Caki2 (cell line): ENCODE data around the gene CABLES2. TPM values are rescaled to one million over a fixed set of nuclear protein-coding genes. Genes with fewer than 3 reads are reported as not detected.

Source experiments
- DNase-seq: peaks from one replicate; pipeline ENCODE4 v3.0.0-alpha.2; 2015; ENCODE audit warnings: low read depth
- in situ Hi-C: cut with HindIII; loops from 2 replicates; pipeline ENCODE4 v1.10.0; 2016; ENCODE audit warnings: low sequenced_read_pairs, low pct_unique_long_range_greater_than_20kb, mixed read lengths
- total RNA-seq: library from RNA; depleted of rRNA; stranded (reverse); fragments of >200 nt; shearing (Covaris generic); gene quantifications from 2 replicates; pipeline ENCODE4 v1.2.3, GENCODE V29; 2014; ENCODE audit warnings: low replicate concordance

The CABLES2 gene
- total RNA-seq, 1 experiment from 2014 or later: 3.3 TPM

GRCh38 chr20:62368976-62369814 is 37.9 kb downstream of the CABLES2 start:
- in situ Hi-C loops: no loop called here
- DNase-seq: peak; percentile 63

DNA sequence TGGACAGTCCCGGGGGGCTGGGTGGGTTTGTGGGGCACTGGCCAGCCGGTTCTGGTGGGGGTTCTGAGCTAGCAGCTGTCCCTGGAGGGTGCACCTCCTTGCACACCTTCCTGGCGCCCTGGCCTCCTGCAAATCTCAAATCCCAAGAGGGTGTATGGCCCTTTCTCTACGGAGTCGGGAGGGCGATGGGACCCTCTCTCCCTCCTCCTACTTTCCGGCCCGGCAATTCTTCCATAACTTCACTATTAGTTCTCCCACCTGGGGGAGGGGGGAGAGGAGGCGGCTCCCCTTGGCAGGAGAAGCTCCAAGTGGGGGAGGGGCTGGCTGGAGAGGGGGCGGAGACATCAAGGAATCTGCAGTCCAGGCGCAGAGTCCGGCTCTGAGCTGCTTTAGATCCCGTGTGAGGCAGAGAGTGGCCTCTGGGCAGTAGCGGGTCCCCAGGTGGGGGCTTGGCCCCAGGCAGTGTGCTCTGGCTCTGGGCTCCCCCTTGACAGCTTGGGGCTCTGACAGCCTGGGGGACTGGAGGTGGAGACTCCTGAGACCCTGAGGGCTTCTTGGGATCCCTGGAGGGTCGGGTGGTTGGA is 38.6 kb downstream of the CABLES2 start:
- DNase-seq: peak; percentile 54
- in situ Hi-C loops: no loop called here

DNA sequence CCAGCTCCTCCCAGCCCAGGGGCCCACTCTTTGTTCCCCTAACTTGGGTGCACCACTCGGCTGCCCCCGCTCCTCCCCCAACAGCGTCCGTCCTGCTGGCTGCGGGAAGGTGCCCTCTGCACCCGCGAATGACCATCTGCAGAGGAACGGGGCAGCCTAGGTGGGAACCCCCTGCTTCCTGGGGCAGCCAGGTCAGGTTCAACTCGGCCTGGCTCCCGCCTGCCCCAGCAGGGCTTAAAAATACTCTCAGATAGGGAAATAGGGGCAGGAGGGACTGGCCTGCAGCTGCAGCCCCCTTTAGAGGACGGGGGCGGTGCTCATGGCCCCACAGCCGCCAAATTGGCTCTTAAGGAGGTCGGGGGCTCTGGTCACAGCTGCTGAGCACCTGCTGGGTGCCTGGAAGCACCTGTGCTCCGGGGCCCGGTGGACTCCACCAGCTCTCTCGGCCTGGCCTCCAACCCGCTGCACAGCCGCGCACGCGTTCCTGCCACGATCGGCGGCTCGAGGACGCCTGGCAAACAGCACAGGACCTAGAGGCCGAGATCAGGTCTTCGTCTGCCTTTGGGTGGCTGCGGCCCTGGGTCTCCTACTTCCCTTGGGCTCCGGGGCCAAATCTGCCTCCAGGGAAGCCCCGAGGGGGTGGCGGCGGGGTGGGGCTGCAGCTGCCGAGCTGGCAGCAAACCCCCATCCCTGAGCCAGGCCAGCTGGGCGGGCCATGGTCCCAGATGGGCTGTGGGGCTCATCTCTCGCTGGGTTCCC is 39.3 kb downstream of the CABLES2 start:
- peak; percentile 28 for DNase-seq
- in situ Hi-C loops: no loop called here

- peak; percentile 51 for DNase-seq
- in situ Hi-C loops: no loop called here
These were observed 39.9 kb downstream of the CABLES2 start, which contains the start of gene LAMA5 for GRCh38 chr20:62367136-62367632. Gene LAMA5 (minus strand): TSS chr20:62367312. CDS start chr20:62367245, 67 bp downstream.

- in situ Hi-C loops: no loop called here
- DNase-seq: peak; percentile 46
These were observed 40.5 kb downstream of the CABLES2 start for GRCh38 chr20:62366370-62367135.

DNA sequence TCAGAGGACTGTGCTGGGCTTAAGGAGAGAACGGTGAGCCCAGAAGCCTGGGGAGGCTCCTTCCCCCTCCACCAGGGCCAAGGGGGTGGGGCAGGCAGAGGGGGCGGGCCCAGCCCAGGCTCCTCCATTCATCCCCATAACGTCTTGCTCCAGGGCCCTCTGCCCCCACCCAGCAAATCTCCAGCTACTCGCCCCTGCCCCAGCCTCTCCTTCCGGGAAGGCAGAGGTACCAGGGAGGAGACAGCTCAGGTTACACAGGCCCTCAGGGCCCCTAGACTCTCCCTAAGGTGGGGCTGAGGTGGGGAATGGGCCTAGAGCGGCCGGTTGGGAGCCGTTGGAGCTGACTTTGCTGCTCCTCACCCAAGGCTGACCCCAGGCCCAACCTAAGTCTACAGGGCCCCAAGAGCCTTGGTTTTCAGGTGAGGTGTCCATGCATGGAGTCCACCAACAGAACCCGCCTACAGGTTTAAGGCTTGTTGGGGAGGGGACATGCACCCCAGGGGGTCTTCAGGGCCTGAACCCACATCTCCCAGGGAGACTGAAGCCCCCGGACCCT is 41.2 kb downstream of the CABLES2 start:
- DNase-seq: peak; percentile 76

DNA sequence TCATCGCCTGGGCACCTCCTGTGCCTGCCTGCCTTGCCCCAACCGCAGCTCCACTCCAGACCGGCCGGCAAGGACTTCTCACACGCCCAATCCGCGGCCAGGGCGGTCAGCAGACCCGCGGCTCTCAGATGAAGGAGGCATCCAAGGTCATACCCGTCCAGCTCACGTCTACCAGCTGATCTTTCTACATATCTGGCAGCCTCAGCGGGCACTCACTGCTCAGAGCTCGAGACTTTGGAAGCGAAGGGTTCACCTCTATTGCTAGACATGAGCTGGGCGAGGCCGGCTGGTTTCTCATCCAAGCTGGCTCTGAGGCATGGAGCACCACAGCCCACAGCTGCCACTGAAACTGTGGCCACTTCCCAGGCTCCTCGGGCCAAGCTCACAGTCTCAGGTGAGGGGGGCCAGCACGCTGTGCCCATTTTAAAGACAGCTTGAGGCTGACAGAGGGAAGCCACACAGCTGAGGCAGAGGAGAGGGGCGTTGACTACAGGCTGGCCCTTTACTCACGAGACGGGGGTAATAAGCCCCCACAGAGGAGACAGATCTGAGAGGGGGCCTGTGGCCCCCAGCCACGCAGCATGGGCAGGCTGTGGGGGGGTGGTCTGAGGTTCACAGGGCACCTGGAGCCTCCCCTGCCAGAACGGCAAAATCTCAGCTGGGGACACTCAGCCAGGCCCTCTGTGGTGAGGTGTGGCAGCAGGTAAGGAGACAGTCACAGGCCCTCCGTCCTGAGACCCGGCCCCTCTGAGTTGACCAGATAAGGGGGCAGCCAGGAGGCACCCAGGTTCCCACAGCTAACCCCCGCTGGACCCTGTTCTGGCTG is 42.0 kb downstream of the CABLES2 start:
- peak; percentile 40 for DNase-seq
- in situ Hi-C loops: no loop called here

More for the DNA sequence above, 41.2 kb downstream of the CABLES2 start:
- in situ Hi-C loops: no loop called here

DNA sequence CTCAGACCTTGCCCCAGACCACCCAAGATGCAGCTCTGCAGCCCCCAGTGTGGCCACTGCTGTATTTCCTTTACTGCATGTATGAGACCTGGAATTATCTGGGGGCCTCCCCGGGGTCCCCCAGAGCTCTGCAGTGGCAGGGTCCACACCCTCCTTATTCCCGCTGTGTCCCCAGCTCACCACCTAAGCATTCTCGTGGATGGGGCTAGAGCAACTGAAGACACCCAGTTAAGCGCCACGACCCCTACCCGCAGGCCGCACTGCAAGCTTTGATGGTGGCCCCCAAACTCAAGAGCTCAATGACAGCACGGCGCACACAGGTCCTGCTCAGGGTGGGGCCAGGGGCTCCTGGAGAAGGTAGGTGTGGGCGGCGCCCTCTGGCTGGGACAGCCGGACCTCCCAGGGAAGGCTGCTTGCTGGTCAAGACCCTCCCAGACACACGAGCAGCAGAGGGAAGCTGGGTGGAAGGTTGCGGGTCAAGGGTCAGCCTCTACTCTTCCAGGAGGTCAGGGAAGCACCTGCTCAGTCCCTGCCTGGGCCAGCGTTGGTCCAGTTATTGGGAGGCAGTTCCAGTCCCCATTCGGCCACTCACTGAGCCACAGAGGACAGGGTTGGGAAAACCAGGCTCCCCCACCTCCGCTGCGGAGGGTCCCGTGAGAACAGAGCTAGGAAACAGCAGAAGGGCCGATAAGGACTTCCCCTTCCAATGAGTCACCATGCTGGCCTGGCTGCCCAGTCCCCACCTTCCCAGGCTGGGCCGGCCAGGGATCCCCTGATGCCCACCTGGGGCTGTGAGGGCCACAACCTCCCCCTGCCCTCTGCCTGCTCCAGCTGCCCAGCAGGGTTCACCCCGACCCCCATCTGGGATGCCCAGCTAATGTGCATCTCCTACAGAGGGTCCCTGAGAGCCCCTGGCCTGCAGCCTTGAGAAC is 42.9 kb downstream of the CABLES2 start:
- peak; percentile 49 for DNase-seq
- in situ Hi-C loops: no loop called here

DNA sequence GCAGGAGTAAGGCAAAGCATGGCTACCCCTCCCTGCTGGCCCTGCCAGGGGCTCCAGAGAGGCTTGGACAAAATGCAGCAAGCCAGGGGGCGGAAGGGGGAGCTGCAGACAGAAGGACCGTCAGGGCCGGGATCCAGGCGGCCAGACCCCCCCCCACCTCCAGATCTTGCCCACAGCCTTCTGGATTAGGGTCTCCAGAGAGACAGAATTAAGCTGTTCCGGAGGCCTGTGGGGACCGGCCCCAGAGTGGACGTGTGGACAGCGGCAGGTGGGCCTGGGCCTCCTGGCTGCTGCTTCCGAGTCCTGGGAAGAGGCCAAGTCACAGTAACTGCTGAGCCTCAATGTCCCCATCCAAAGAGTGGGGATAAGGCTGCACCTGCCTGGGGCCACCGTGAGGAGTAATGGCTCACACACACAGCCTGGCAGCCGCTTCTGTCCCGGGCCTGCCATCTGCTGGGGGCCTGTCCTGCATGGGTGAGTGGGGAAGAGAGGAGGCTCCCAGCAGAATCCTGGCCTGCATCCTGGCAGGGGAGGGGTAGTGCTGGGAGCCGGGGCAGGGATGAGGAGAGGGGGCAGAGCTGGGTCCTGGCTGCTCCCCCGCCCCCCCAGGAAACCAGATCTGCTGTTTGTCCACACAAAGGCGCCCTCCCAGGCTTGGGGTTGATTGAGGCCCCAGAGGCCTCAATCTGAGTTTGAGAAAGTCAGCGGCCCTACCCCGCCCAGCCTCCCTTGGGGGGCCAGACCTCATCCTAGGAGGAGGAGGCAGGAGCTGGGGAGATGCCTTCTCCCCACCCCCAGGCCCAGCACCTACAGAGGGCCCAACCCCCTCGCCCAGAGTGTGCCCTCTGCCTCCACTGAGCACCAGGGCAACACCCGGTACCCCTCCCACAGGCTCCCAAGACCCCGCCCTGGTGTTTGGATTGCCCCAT is 43.8 kb downstream of the CABLES2 start:
- DNase-seq: peak; percentile 51
- in situ Hi-C loops: no loop called here

DNA sequence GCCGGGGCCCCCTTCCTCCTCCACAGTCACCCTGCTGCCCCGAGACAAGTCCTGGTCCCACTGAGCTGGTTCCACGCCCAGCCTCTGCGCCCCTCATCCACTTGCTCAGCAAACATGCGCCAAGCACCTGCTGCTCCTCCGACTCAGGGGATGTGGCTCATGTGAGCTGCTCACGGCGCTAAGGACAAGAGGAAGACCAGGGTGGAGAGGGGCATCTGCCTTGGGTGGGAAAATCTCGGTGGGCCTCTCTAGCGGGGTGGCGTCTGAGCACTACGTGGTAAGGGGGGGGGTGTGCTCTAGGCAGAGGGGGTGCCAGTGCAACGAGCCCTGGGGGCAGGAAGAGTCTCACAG is 44.5 kb downstream of the CABLES2 start:
- in situ Hi-C loops: no loop called here
- DNase-seq: no peak

GRCh38 chr20:62361799-62362589 is 45.1 kb downstream of the CABLES2 start:
- DNase-seq: peak; percentile 84
- in situ Hi-C loops: no loop called here

DNA sequence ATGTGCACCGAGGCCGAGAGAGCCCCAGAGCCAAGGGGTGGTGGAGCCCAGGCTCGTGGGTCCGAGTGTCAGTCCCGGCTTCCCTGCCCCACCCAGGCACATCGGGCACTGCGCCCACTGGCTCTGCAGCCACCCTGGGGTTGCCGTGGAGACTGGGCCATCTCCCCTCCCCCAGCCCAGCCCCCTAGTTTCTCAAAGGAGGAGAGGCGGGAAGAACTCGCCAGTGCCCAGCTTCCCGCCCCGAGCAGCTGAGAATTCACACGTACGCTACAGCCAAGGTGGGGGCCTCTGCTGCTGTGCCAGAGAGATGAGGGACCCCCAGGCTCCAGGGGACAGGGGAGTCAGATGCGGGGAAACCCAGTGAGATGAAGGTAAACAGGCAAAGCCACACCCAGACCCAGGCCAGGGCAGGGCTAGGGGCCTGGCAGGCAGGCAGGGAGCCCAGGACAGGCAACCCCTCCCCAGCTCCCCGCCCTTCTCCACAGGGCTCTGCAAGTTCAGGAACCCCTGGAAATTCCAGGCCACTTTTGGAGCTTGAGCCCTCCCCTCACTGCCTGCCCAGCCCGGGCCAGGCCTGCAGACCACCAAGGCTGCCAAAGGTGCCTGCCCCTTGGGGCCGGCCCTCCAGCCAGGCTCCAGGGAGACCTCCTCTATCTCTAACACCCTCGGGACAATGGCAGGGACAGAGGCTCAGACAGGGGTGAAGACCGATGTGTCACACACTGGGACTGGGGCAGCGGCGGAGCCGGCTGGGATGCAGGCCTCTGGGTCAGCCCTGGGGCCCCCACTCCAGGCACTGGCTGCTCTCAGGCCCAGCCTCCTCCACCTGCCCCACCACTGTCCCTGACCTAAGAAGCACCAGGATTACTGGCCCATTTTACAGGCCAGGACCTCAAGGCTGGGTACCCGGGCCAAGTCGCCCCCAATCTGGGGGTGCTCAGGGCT is 46.0 kb downstream of the CABLES2 start:
- in situ Hi-C loops: no loop called here
- DNase-seq: peak; percentile 87

DNA sequence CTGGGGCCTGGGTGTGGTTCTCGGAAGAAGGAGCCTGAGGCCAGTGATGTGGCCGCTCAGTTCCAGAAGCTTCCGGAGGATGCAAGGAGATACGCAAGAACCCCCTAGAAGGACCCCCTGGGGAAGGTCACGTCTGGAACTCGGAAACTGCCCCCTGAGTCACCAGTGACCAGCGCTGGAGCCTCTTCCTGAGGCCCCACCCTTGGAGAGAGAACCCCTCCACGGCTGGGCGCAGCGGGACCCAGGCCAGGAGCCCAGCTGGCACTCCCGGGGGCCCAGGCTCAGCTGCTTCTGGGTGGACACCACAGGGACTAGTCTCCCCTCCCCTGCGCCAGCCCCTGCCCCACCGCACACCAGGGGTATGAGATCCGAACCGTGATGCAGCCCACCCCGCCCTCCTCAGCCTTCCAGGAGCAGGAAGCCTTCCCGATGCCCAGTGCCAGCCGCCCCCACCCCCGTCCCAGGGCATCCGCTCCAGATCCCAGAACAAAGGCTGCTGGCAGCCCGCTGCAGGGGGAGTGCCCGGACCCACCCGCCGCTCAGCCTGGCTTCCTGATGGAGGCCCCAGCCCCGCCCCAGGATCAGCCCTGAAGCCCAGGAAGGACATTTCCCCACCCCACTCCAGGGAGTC is 47.5 kb downstream of the CABLES2 start:
- in situ Hi-C loops: no loop called here
- no peak for DNase-seq
